Effector memory CD8-positive, alpha-beta T cell (primary cell): ENCODE data around the gene PGBD5.
"Not testable (repeated sequence)": the region's sequence is repeated elsewhere in the genome, so short reads cannot be mapped to it uniquely, and the experiment has no call there.

Experiments
- ATAC-seq: fragments of 150-1000 bp; cut with Tn5 transposase; replicated peaks from 2 replicates; pipeline ENCODE4 v1.10.0; 2021; ENCODE audit warnings: mild to moderate bottlenecking, moderate library complexity
- DNase-seq, 3 experiments: peaks; one replicate each; pipeline ENCODE4 v3.0.0; 2021
- H3K27ac Mint-ChIP-seq, 2 donors: one replicate each; pipeline ENCODE4 v1.8.0; 2022; ENCODE audit warnings: mild to moderate bottlenecking in 2 of 2, mixed read lengths in 2 of 2, moderate library complexity in 2 of 2
- H3K27me3 Mint-ChIP-seq, 2 donors: one replicate each; pipeline ENCODE4 v1.8.0; 2022; ENCODE audit warnings: mixed read lengths in 2 of 2
- H3K36me3 Mint-ChIP-seq: one replicate; pipeline ENCODE4 v1.8.0; 2022; ENCODE audit warnings: mild to moderate bottlenecking, moderate library complexity, mixed read lengths; ENCODE audit not compliant: insufficient read depth
- H3K4me1 Mint-ChIP-seq, 2 donors: one replicate each; pipeline ENCODE4 v1.8.0; 2022; ENCODE audit warnings: low read depth in 2 of 2, mixed read lengths in 2 of 2
- H3K4me3 Mint-ChIP-seq, 2 donors: one replicate each; pipeline ENCODE4 v1.8.0; 2022; ENCODE audit warnings: mild to moderate bottlenecking in 2 of 2, mixed read lengths in 2 of 2, moderate library complexity in 2 of 2
- H3K9me3 Mint-ChIP-seq, 2 donors: one replicate each; pipeline ENCODE4 v1.8.0; 2022; ENCODE audit warnings: mixed read lengths in 2 of 2
- total RNA-seq, 9 experiments: gene quantifications; one replicate each; lab custom pipeline; 2026; lab: John Stamatoyannopoulos, UW

Gene PGBD5
- 0 to 0.74 (median 0.12) reads per million in 9 experiments for total RNA-seq

GRCh38 chr1:230426246-230427093 is at the start of gene PGBD5:
PGBD5 (minus strand) TSS chr1:230426332; CDS start chr1:230425928, 404 bp downstream.
- Mint-ChIP-seq H3K4me3 (peak within 1 kb of the TSS; percentile 76 to 79), H3K36me3 (no peaks in the 10 kb centered on the region), H3K9me3 (peaks cover 2 to 8% of the 10 kb centered on the region in 2 donors), H3K27me3 (peaks cover 48 to 56% of the 10 kb centered on the region in 2 donors), H3K27ac (no peak within 1 kb of the TSS), H3K4me1 (peaks cover 9 to 12% of the 10 kb centered on the region in 2 donors)
- DNase-seq (peak; percentile 10 to 38 (median 18)), ATAC-seq (peak; percentile 63)

- peaks cover 58 to 59% of the 10 kb centered on the region in 2 donors for H3K27me3 Mint-ChIP-seq
- not testable (repeated sequence) for H3K36me3 Mint-ChIP-seq, H3K4me3 Mint-ChIP-seq
Measured at GRCh38 chr1:230474924-230475323, 48.8 kb upstream of the PGBD5 start.

GRCh38 chr1:230470750-230471149 is 44.6 kb upstream of the PGBD5 start:
- not testable (repeated sequence) for DNase-seq, H3K4me1 Mint-ChIP-seq, H3K27ac Mint-ChIP-seq, ATAC-seq, H3K9me3 Mint-ChIP-seq, H3K36me3 Mint-ChIP-seq, H3K4me3 Mint-ChIP-seq
- H3K27me3 Mint-ChIP-seq: peaks cover 35% of the 10 kb centered on the region in 2 donors

More at GRCh38 chr1:230474924-230475323, 48.8 kb upstream of the PGBD5 start:
- H3K4me1 Mint-ChIP-seq, H3K27ac Mint-ChIP-seq, ATAC-seq, H3K9me3 Mint-ChIP-seq, DNase-seq: not testable (repeated sequence)

GRCh38 chr1:230469271-230469670 is 43.1 kb upstream of the PGBD5 start:
- no peak for DNase-seq
- no peaks in the 10 kb centered on the region for H3K4me1 Mint-ChIP-seq
- peaks cover 22% of the 10 kb centered on the region in 2 donors for H3K27me3 Mint-ChIP-seq
- H3K27ac Mint-ChIP-seq: no peak overlapping the region
- no peak overlapping the region for H3K4me3 Mint-ChIP-seq
- no peak for ATAC-seq
- H3K36me3 Mint-ChIP-seq: no peaks in the 10 kb centered on the region
- peaks cover 0 to 2% of the 10 kb centered on the region in 2 donors for H3K9me3 Mint-ChIP-seq

DNA sequence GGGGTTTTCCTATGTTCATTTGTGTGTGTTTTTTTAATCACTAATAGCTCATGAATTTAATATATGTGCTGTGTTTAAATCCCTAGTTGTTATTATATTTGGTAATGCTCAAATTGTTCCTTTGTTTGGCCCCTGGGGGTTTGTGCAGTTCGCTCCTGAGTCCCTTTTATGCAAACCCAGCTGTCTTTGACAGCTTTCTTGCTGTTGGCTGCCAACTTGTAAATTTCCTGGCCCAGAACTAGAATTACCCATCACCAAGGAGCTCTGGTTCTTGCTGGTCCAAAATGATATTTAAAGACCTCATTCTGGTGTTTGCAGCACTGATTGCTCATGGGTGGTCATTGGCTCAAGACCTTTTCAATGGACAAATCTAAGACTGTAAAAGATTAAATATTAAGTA is 39.6 kb upstream of the PGBD5 start:
- Mint-ChIP-seq H3K36me3 (no peaks in the 10 kb centered on the region), H3K4me3 (no peak overlapping the region), H3K9me3 (no peaks in the 10 kb centered on the region), H3K27me3 (peaks cover 11% of the 10 kb centered on the region in 2 donors), H3K27ac (no peak overlapping the region), H3K4me1 (no peaks in the 10 kb centered on the region)
- ATAC-seq (no peak), DNase-seq (no peak)

DNA sequence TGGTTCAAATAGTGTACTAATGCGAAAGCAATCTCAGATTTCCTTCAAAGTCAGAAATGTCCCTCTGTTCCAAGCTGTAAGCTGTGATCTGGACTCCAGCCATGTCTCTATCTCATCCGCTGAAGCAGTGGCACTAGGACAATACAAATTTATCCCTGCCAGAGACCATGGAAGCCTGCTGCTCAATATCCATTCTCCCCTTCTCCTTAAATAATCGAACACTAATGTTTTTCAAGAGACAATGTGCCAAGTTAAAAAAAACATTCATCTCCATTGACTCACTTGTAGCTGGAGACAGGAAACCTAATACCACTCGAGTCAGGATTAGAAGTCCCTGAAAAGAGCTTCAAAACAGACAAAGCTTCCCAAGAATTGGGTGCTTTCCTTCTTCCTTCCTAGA is 38.5 kb upstream of the PGBD5 start:
- DNase-seq (no peak), ATAC-seq (no peak)
- Mint-ChIP-seq H3K27ac (no peak overlapping the region), H3K36me3 (no peaks in the 10 kb centered on the region), H3K4me1 (no peaks in the 10 kb centered on the region), H3K4me3 (no peak overlapping the region), H3K27me3 (peaks cover 21 to 22% of the 10 kb centered on the region in 2 donors), H3K9me3 (no peaks in the 10 kb centered on the region)

- Mint-ChIP-seq H3K27ac (no peak overlapping the region), H3K4me3 (no peak overlapping the region), H3K9me3 (no peaks in the 10 kb centered on the region), H3K36me3 (no peaks in the 10 kb centered on the region), H3K27me3 (peaks cover 24 to 31% of the 10 kb centered on the region in 2 donors), H3K4me1 (no peaks in the 10 kb centered on the region)
- ATAC-seq: no peak
- DNase-seq: no peak
Measured at GRCh38 chr1:230463760-230464159, 37.6 kb upstream of the PGBD5 start.

GRCh38 chr1:230463326-230463725 is 37.2 kb upstream of the PGBD5 start:
- ATAC-seq (no peak), DNase-seq (no peak)
- H3K27me3 Mint-ChIP-seq: peaks cover 24 to 35% of the 10 kb centered on the region in 2 donors
- H3K27ac Mint-ChIP-seq: no peak overlapping the region
- H3K4me1 Mint-ChIP-seq: no peaks in the 10 kb centered on the region
- no peak overlapping the region for H3K4me3 Mint-ChIP-seq
- H3K36me3 Mint-ChIP-seq: no peaks in the 10 kb centered on the region
- no peaks in the 10 kb centered on the region for H3K9me3 Mint-ChIP-seq

DNA sequence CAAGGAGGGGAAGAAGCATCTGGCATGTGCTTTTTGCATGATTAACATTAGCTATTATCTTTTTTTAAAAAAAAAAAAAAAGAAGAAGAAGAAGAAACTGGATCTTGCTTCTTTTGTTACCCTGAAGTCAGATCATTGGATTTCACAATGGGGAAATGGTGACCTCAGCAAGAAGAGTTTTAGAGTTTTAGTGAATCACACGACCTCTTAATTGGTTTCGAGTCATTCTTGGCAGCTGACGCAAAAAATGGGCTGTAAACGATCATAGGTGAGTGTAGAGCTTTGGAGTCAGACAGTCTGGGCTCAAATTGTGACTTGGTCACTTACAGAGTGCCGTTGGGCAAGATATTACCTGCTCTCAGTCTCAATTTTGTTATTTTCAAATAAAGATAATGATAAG is 33.3 kb upstream of the PGBD5 start:
- Mint-ChIP-seq H3K4me1 (no peaks in the 10 kb centered on the region), H3K27ac (no peak overlapping the region), H3K9me3 (no peaks in the 10 kb centered on the region), H3K36me3 (no peaks in the 10 kb centered on the region), H3K4me3 (no peak overlapping the region), H3K27me3 (peaks cover 45 to 61% of the 10 kb centered on the region in 2 donors)
- DNase-seq (no peak), ATAC-seq (no peak)

GRCh38 chr1:230458509-230458908 is 32.4 kb upstream of the PGBD5 start:
- no peak overlapping the region for H3K4me3 Mint-ChIP-seq
- DNase-seq (no peak), ATAC-seq (no peak)
- no peaks in the 10 kb centered on the region for H3K9me3 Mint-ChIP-seq
- no peaks in the 10 kb centered on the region for H3K4me1 Mint-ChIP-seq
- H3K27ac Mint-ChIP-seq: no peak overlapping the region
- peaks cover 45 to 64% of the 10 kb centered on the region in 2 donors for H3K27me3 Mint-ChIP-seq
- H3K36me3 Mint-ChIP-seq: no peaks in the 10 kb centered on the region

DNA sequence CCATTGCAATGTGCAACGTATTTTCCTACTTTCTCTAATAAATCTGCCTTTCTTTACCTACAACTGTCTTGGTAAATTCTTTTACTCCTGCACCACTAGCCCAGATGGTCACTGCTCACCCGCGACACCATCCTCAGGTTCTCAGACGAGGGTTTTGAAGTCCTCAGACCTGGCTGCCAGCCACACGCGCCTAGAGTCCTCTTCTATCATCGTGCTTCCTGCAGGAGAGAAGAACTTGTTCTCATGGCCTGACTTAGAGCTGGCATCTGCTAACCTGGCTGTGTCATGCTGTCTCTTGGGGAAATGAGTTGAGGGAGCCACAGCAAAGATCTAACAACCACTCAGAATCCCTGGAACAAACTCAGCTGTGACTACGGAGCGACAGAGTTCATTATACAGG is 30.3 kb upstream of the PGBD5 start:
- DNase-seq (no peak), ATAC-seq (no peak)
- Mint-ChIP-seq H3K27ac (no peak overlapping the region), H3K4me3 (no peak overlapping the region), H3K36me3 (no peaks in the 10 kb centered on the region), H3K4me1 (no peaks in the 10 kb centered on the region), H3K9me3 (no peaks in the 10 kb centered on the region), H3K27me3 (peaks cover 49 to 70% of the 10 kb centered on the region in 2 donors)

- Mint-ChIP-seq H3K9me3 (no peaks in the 10 kb centered on the region), H3K36me3 (no peaks in the 10 kb centered on the region), H3K4me3 (no peak overlapping the region), H3K27me3 (peaks cover 37 to 58% of the 10 kb centered on the region in 2 donors), H3K4me1 (no peaks in the 10 kb centered on the region), H3K27ac (no peak overlapping the region)
- DNase-seq (no peak), ATAC-seq (no peak)
Measured at GRCh38 chr1:230455291-230455690, 29.2 kb upstream of the PGBD5 start.

DNA sequence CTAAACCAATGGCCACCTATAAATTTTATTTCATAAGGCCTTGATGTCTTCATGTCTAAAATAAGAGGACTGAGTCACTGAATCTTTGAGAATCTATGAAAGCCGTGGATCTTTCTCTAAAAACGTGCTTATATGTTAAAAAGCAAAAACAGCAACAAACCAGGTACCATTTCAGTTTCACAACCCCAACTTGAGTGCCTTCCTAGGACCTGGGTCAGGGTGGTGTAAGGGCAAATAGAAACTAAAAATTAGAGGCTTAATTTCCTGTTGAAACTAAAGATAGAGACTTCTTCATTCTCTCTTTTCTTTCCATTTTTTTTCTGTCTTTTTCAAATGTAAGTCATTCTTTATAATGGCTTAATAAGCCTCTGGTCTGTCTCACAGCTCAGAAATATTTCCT is 27.2 kb upstream of the PGBD5 start:
- no peak overlapping the region for H3K27ac Mint-ChIP-seq
- peaks cover 36 to 39% of the 10 kb centered on the region in 2 donors for H3K27me3 Mint-ChIP-seq
- no peaks in the 10 kb centered on the region for H3K9me3 Mint-ChIP-seq
- ATAC-seq: no peak
- DNase-seq: no peak
- no peak overlapping the region for H3K4me3 Mint-ChIP-seq
- H3K36me3 Mint-ChIP-seq: no peaks in the 10 kb centered on the region
- no peaks in the 10 kb centered on the region for H3K4me1 Mint-ChIP-seq
